K562 (cell line): ENCODE results near the gene TTLL9. TPM values are rescaled to one million over a fixed set of nuclear protein-coding genes. Genes with fewer than 3 reads are reported as not detected.

ENCODE experiments used
- ATAC-seq: fragments of 200-7000 bp; cut with Tn5 transposase; 3 replicates; pipeline ENCODE4 v1.9.1; 2020; ENCODE audit warnings: moderate library complexity
- BruUV-seq: library from RNA; stranded (reverse); fragments of 400-500 nt; replicated peaks from 2 replicates; lab custom pipeline; 2021; lab: Mats Ljungman, UMichigan
- CTCF ChIA-PET: fragments of 300-600 bp; formaldehyde crosslinking; extraction: SDS; loops from one replicate; lab custom pipeline; 2021; ENCODE audit warnings: low intra/inter-chr PET ratio; lab: Yijun Ruan, JAX
- POLR2A ChIA-PET: fragments of 300-600, 350-650 bp; sonication (Branson Sonifier 250); formaldehyde crosslinking; extraction: SDS; loops from one replicate; lab custom pipeline; 2021; ENCODE audit warnings: antibody characterized with exemption, inconsistent platforms; lab: Yijun Ruan, JAX
- DNase-seq, 4 experiments: peaks; one replicate each; pipeline versions ENCODE4 v3.0.0 to v3.0.0-alpha.2; 2011 to 2018; ENCODE audit warnings: low spot score in 3 of 4, mixed read lengths in 3 of 4; ENCODE audit errors: extremely low read depth in 1 of 4
- FAIRE-seq: peaks from 2 replicates; lab custom pipeline; 2011; peaks lifted over from hg19 to GRCh38; lab: Jason Lieb, UNC
- H2AFZ ChIP-seq: 2 replicates; pipeline ENCODE4 v1.6.0; 2011; ENCODE audit warnings: low read depth, low read length, control low read depth, inconsistent platforms
- H3K27ac ChIP-seq: fragments of 200-600 bp; 3 replicates; pipeline ENCODE4 v1.8.0; 2011; ENCODE audit warnings: low read depth, mild to moderate bottlenecking, control low read depth, inconsistent platforms, low read length, moderate library complexity, mixed read lengths; ENCODE audit errors: extremely low read depth
- H3K27me3 ChIP-seq, 2 experiments: fragments of 300-600 bp in 1 of 2; 2 replicates in 1 of 2; 3 replicates in 1 of 2; pipeline versions ENCODE4 v1.6.0 to v1.8.0; 2011; ENCODE audit warnings: inconsistent platforms in 2 of 2, low read length in 2 of 2, mild to moderate bottlenecking in 1 of 2, mixed read lengths in 1 of 2, moderate library complexity in 1 of 2; ENCODE audit not compliant: control insufficient read depth in 2 of 2, insufficient read depth in 2 of 2
- H3K36me3 ChIP-seq: fragments of 300-600 bp; 3 replicates; pipeline ENCODE4 v1.8.0; 2011; ENCODE audit warnings: mild to moderate bottlenecking, low read length, inconsistent platforms; ENCODE audit not compliant: control insufficient read depth, insufficient read depth
- H3K4me1 ChIP-seq, 2 experiments: fragments of 200-600 bp in 1 of 2; replicated peaks in 1 of 2; 2 replicates in 1 of 2; 3 replicates in 1 of 2; pipeline versions ENCODE4 v1.5.1 to v1.8.0; 2011; ENCODE audit warnings: inconsistent platforms in 2 of 2, low read length in 2 of 2, mild to moderate bottlenecking in 1 of 2, mixed read lengths in 1 of 2, moderate library complexity in 1 of 2; ENCODE audit not compliant: control insufficient read depth in 2 of 2, insufficient read depth in 2 of 2
- H3K4me2 ChIP-seq: 2 replicates; pipeline ENCODE4 v1.6.1; 2011; ENCODE audit warnings: low read length, control low read depth, inconsistent platforms, mixed read lengths; ENCODE audit not compliant: insufficient read depth
- H3K4me3 ChIP-seq: fragments of 200-600 bp; sonication (generic), shearing (Covaris generic); 2 replicates; pipeline ENCODE4 v1.5.1; 2016; ENCODE audit warnings: control low read depth, inconsistent platforms
- H3K79me2 ChIP-seq: fragments of 200-600 bp; 3 replicates; pipeline ENCODE4 v1.8.0; 2011; ENCODE audit warnings: low read length, inconsistent platforms; ENCODE audit not compliant: control insufficient read depth, insufficient read depth
- H3K9ac ChIP-seq, 2 experiments: 2 replicates each; pipeline versions ENCODE4 v1.6.0 to v1.6.1; 2011; ENCODE audit warnings: low read depth in 2 of 2, low read length in 2 of 2, control low read depth in 1 of 2, inconsistent platforms in 1 of 2, mild to moderate bottlenecking in 1 of 2, mixed read lengths in 1 of 2; ENCODE audit not compliant: insufficient read depth in 1 of 2
- H3K9me1 ChIP-seq: one replicate; pipeline ENCODE4 v1.6.0; 2011; ENCODE audit warnings: inconsistent platforms, mild to moderate bottlenecking, low read length, moderate library complexity; ENCODE audit not compliant: control insufficient read depth, insufficient read depth
- H3K9me3 ChIP-seq: replicated peaks from 2 replicates; pipeline ENCODE4 v1.5.1; 2011; ENCODE audit warnings: low read depth, low read length, inconsistent platforms; ENCODE audit not compliant: control insufficient read depth, insufficient read depth
- H4K20me1 ChIP-seq: replicated peaks from 2 replicates; pipeline ENCODE4 v1.6.1; 2011; ENCODE audit warnings: low read length, inconsistent platforms, mixed read lengths; ENCODE audit not compliant: control insufficient read depth, insufficient read depth
- ELF2 ChIP-seq: fragments of 250-450 bp; sonication (Bioruptor Pico); IDR thresholded peaks from 2 replicates; pipeline ENCODE4 v1.5.0; 2021; ENCODE audit warnings: mild to moderate bottlenecking
- MCM5 ChIP-seq: fragments of 450-650 bp; IDR thresholded peaks from 2 replicates; pipeline ENCODE4 v1.6.1; 2016; ENCODE audit warnings: low read depth
- NELFE ChIP-seq: IDR thresholded peaks from 2 replicates; pipeline ENCODE4 v1.6.1; 2011; ENCODE audit warnings: mild to moderate bottlenecking; ENCODE audit not compliant: insufficient read depth, insufficient read length
- PCBP1 ChIP-seq: fragments of 200-400 bp; formaldehyde crosslinking; IDR thresholded peaks from 2 replicates; pipeline ENCODE4 v1.6.1; 2018; ENCODE audit warnings: mild to moderate bottlenecking, low read depth, low read length; ENCODE audit not compliant: poor library complexity, severe bottlenecking
- POLR2AphosphoS5 ChIP-seq: IDR thresholded peaks from 2 replicates; pipeline ENCODE4 v1.6.1; 2011; ENCODE audit warnings: mild to moderate bottlenecking, low read depth, low read length, moderate library complexity; ENCODE audit not compliant: control insufficient read depth, insufficient read depth
- POLR2H ChIP-seq: IDR thresholded peaks from 2 replicates; pipeline ENCODE4 v1.6.1; 2016; ENCODE audit warnings: missing genetic modification characterization, low read depth, mild to moderate bottlenecking, control low read depth, missing compliant biosample characterization, moderate library complexity
- RCOR1 ChIP-seq, 2 experiments: IDR thresholded peaks; 2 replicates each; pipeline ENCODE4 v1.6.1; 2012; ENCODE audit warnings: low read depth in 2 of 2, low read length in 2 of 2, borderline replicate concordance in 1 of 2, improper control_type of control experiment in 1 of 2
- RFX1 ChIP-seq: fragments of 450-650 bp; IDR thresholded peaks from 2 replicates; pipeline ENCODE4 v1.6.1; 2016; ENCODE audit warnings: mild to moderate bottlenecking, moderate library complexity
- ZC3H8 ChIP-seq: fragments of 450-650 bp; IDR thresholded peaks from 2 replicates; pipeline ENCODE4 v1.6.1; 2017
- ZFX ChIP-seq: sonication (generic); formaldehyde crosslinking; IDR thresholded peaks from 2 replicates; pipeline ENCODE4 v1.8.0; 2022; ENCODE audit warnings: mild to moderate bottlenecking, missing genetic modification reagents, moderate library complexity
- ZNF121 ChIP-seq: sonication (generic); formaldehyde crosslinking; conservative IDR thresholded peaks from 2 replicates; pipeline ENCODE4 v1.8.0; 2022; ENCODE audit warnings: missing genetic modification reagents
- ZNF165 ChIP-seq: fragments of 250-450 bp; sonication (Bioruptor Pico); IDR thresholded peaks from 2 replicates; pipeline ENCODE4 v1.4.0; 2020; ENCODE audit warnings: borderline replicate concordance
- ZNF316 ChIP-seq: fragments of 450-650 bp; IDR thresholded peaks from 2 replicates; pipeline ENCODE4 v1.6.1; 2016
- ZNF764 ChIP-seq: fragments of 250-450 bp; sonication (Bioruptor Pico); IDR thresholded peaks from 2 replicates; pipeline ENCODE4 v1.4.0; 2020; ENCODE audit warnings: low read depth, mild to moderate bottlenecking, moderate library complexity
- WGBS: fragments of 100-300 bp; shearing (Covaris generic); methylation state at CpG from one replicate; pipeline ENCODE4 v1.1.6; 2016; ENCODE audit warnings: low coverage, mixed read lengths; ENCODE audit not compliant: insufficient coverage; ENCODE audit errors: missing lambda C conversion rate; 5-methylcytosine and 5-hydroxymethylcytosine counted together
- in situ Hi-C: fragments of 300-500 bp; cut with MboI; formaldehyde crosslinking; loops from 4 replicates; pipeline ENCODE4 v1.15.0; 2018; ENCODE audit warnings: inconsistent platforms, mixed read lengths
- intact Hi-C: fragments of 100-400 bp; cut with micrococcal nuclease; formaldehyde crosslinking; loops from 2 replicates; pipeline ENCODE4 v1.14.2; 2022
- polyA plus RNA-seq, 8 experiments: library from polyadenylated mRNA; depleted of rRNA in 4 of 8; stranded (reverse) in 5 of 8; unstranded in 3 of 8; fragments of >200 nt; fragmentation: Nextera tagmentation in 2 of 8; fragmentation: Illumina TruSeq in 1 of 8; extraction: Ambion mirVana in 2 of 8; extraction: Trizol in 1 of 8; gene quantifications; 2 replicates each; pipeline versions ENCODE4 v1.2.1 to v1.2.3, GENCODE V29; 2011 to 2014; ENCODE audit warnings: inconsistent platforms in 1 of 8, missing spikeins in 1 of 8
- total RNA-seq, 7 experiments: library from RNA; depleted of rRNA in 6 of 7; stranded (reverse); fragments of >200 nt in 6 of 7; fragmentation: Illumina TruSeq in 2 of 7; extraction: Trizol in 2 of 7; gene quantifications; 2 replicates each; pipeline versions ENCODE4 v1.2.1 to v1.2.3, GENCODE V29; 2011 to 2021; ENCODE audit warnings: low replicate concordance in 1 of 7

The TTLL9 gene
- total and polyA plus RNA-seq, 9 of the 15 experiments (the other 6 are each of a cell fraction or from before 2014, with no cell fraction given) = 0.06 to 0.07 TPM; not detected in 7

- TF ChIP-seq NELFE = no peak
- no peak for TF ChIP-seq RFX1
- no peak for TF ChIP-seq ZFX (CRISPR knock-in tag)
- TF ChIP-seq, all 486 proteins: peak for 0
Observed at GRCh38 chr20:31913431-31914157, 43.2 kb downstream of the TTLL9 start (continued).

GRCh38 chr20:31914170-31914569 lies 43.7 kb downstream of the TTLL9 start:
- no peaks in the 10 kb centered on the region for H3K36me3 ChIP-seq
- intact Hi-C loops = no loop called here
- no peaks in the 10 kb centered on the region for H3K79me2 ChIP-seq
- no peak overlapping the region for H3K27ac ChIP-seq
- H3K4me3 ChIP-seq = no peak overlapping the region
- peaks cover 4 to 53% of the 10 kb centered on the region in 2 experiments; a peak in 4 of 5 replicates for H3K27me3 ChIP-seq
- CTCF ChIA-PET = no interaction called here
- FAIRE-seq = no peak
- no peak overlapping the region for H3K4me2 ChIP-seq
- H3K9me3 ChIP-seq = no peaks in the 10 kb centered on the region
- H2AFZ ChIP-seq = no peak overlapping the region
- DNase-seq = no peak
- no peaks in the 10 kb centered on the region for H3K9me1 ChIP-seq
- peaks cover 10% of the 10 kb centered on the region for H4K20me1 ChIP-seq
- H3K4me1 ChIP-seq = peaks cover 12 to 15% of the 10 kb centered on the region in 2 experiments
- no TSS peak for BruUV-seq
- ATAC-seq = no peak
- 28% methylated on average over 5 of the region's 5 CpGs for WGBS
- in situ Hi-C loops = no loop called here
- no peak overlapping the region for H3K9ac ChIP-seq
- POLR2A ChIA-PET = interaction anchor here (0.6 to 1.0 kb wide), 3 partner anchors 10 to 19 kb away, joined by 3 read pairs; no protein-coding TSS in a partner anchor
- no peak for TF ChIP-seq RCOR1 (IDR thresholded peaks at IDR 0.05; ENCODE audit: borderline replicate concordance in 1 of 2, low read depth in 2 of 2, low read length in 2 of 2)
- no peak for TF ChIP-seq ZNF764 (CRISPR knock-in tag)
- TF ChIP-seq ELF2 (CRISPR knock-in tag) = no peak
- no peak for TF ChIP-seq POLR2H (tag)
- no peak for TF ChIP-seq ZNF165 (CRISPR knock-in tag)
- no peak for TF ChIP-seq ZNF316
- TF ChIP-seq ZC3H8 = no peak
- no peak for TF ChIP-seq MCM5
- no peak for TF ChIP-seq POLR2AphosphoS5
- no peak for TF ChIP-seq ZNF121 (CRISPR knock-in tag)
- no peak for TF ChIP-seq PCBP1
